ENCODE data around the gene SNAP91. TPM values are rescaled to one million over a fixed set of nuclear protein-coding genes. Genes with fewer than 3 reads are reported as not detected.

The SNAP91 gene
- total and polyA plus RNA-seq, 12 donors = 0.19 to 19.5 (median 4.9) TPM

DNA sequence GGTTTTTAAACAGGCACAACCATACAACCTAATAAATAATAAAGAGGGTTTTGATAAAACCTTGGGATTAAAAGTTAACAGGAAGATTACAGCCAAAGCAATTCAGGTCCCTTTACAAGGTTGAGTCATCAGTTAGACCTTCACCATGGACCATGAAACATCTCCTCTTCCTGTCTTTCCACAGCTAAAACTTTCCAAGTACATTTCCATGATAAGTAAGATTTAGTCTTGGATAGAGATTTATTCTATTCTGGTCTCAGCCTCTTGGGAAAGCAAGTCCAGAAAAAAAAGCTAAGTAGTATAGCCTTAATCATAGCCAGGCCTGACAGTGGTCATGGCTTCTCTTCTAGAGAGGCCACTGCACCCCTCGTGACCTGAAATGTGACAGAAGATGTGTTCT lies 199.5 kb downstream of the SNAP91 start:
- H3K36me3 ChIP-seq = no peaks in the 10 kb centered on the region
- DNase-seq (no peak), ATAC-seq (no peak)
- peaks cover 0 to 28% (median 0%) of the 10 kb centered on the region in 7 donors for H3K27me3 ChIP-seq
- no peak overlapping the region for H3K27ac ChIP-seq
- intact Hi-C loops (cut with DNase I) = no loop called here
- no peaks in the 10 kb centered on the region for H3K9me3 ChIP-seq
- 81 to 86% methylated on average over 1 of the region's 1 CpG for WGBS, 2 donors
- TF ChIP-seq, protein P1, sequence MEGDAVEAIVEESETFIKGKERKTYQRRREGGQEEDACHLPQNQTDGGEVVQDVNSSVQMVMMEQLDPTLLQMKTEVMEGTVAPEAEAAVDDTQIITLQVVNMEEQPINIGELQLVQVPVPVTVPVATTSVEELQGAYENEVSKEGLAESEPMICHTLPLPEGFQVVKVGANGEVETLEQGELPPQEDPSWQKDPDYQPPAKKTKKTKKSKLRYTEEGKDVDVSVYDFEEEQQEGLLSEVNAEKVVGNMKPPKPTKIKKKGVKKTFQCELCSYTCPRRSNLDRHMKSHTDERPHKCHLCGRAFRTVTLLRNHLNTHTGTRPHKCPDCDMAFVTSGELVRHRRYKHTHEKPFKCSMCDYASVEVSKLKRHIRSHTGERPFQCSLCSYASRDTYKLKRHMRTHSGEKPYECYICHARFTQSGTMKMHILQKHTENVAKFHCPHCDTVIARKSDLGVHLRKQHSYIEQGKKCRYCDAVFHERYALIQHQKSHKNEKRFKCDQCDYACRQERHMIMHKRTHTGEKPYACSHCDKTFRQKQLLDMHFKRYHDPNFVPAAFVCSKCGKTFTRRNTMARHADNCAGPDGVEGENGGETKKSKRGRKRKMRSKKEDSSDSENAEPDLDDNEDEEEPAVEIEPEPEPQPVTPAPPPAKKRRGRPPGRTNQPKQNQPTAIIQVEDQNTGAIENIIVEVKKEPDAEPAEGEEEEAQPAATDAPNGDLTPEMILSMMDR (IDR thresholded peaks at IDR 0.05) = no peak
- H3K4me1 ChIP-seq = peaks cover 0 to 20% (median 6%) of the 10 kb centered on the region in 9 donors
- no peak overlapping the region for H3K4me3 ChIP-seq

DNA sequence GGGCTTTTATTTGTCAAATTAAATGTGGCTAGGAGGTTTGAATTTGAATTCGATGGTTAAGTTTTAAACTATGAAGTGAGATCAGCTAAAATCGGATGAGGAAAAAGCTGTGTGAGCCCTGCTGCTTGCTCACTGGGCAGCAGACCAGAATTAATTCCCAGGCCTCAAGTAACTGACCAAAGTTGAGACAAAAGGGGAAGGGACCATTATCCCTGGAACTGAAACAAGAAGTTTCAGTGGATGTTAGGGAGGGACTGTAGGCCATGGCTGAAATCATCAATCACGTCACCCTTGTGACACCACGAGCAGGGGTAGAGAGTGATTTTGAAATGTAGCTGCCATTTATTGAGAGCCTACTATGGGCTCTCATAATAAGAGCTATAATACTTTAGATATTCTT lies 203.5 kb downstream of the SNAP91 start:
- H3K27me3 ChIP-seq = no peaks in the 10 kb centered on the region

More for the DNA sequence above, 203.5 kb downstream of the SNAP91 start:
- intact Hi-C loops (cut with DNase I) = no loop called here
- no peak overlapping the region for H3K4me3 ChIP-seq
- peak overlapping the region in 1 of 10 donors; percentile 28 for H3K27ac ChIP-seq
- TF ChIP-seq, protein P1 (IDR thresholded peaks at IDR 0.05) = no peak
- ATAC-seq (peak in 7 of 8 donors; percentile 49 to 88 (median 70)), DNase-seq (peak in 1 of 2 donors; percentile 26)
- peaks cover 0 to 14% (median 0%) of the 10 kb centered on the region in 9 donors for H3K4me1 ChIP-seq
- 53 to 64% methylated on average over 4 of the region's 4 CpGs for WGBS, 2 donors
- no peaks in the 10 kb centered on the region for H3K36me3 ChIP-seq
- H3K9me3 ChIP-seq = peaks cover 0 to 2% (median 0%) of the 10 kb centered on the region in 11 donors

Other genes with a start within 250 kb of the SNAP91 start
- gene PRSS35, start 196.6 kb downstream of the SNAP91 start, total RNA-seq = under 1 TPM in 5 of 10 donors, not detected in 5; 0.11 to 0.77 (median 0.33) TPM
- gene PRSS35, start 196.6 kb downstream of the SNAP91 start, polyA plus RNA-seq = under 1 TPM; 0.17 to 0.37 TPM
- not detected for gene RIPPLY2, start 144.3 kb upstream of the SNAP91 start, total RNA-seq
- under 1 TPM in 1 of 2 donors, not detected in 1; 0.17 TPM for gene RIPPLY2, start 144.3 kb upstream of the SNAP91 start, polyA plus RNA-seq
- gene CYB5R4, start 150.6 kb upstream of the SNAP91 start, total RNA-seq = 10 to 100 TPM; 10.6 to 20.0 (median 16.0) TPM
- 1 to 10 TPM; 1.2 to 8.0 TPM for gene CYB5R4, start 150.6 kb upstream of the SNAP91 start, polyA plus RNA-seq